GM12892 (cell line): ENCODE data around the gene ZNF385A.

Source experiments
- DNase-seq: peaks from one replicate; pipeline ENCODE4 v3.0.0; 2011; ENCODE audit not compliant: insufficient read length
- FAIRE-seq: peaks from 2 replicates; lab custom pipeline; 2011; peaks lifted over from hg19 to GRCh38; lab: Jason Lieb, UNC
- POLR2A ChIP-seq: IDR thresholded peaks from 2 replicates; pipeline ENCODE4 v1.6.1; 2011; ENCODE audit warnings: low read depth, low read length, control low read depth
- POLR2AphosphoS5 ChIP-seq: IDR thresholded peaks from 2 replicates; pipeline ENCODE4 v1.6.1; 2011; ENCODE audit warnings: low read depth, low read length, control low read depth
- TAF1 ChIP-seq: IDR thresholded peaks from 2 replicates; pipeline ENCODE4 v1.6.1; 2011; ENCODE audit warnings: low read depth, mild to moderate bottlenecking, control low read depth, low read length, borderline replicate concordance

Gene ZNF385A

GRCh38 chr12:54376596-54376995 is 7.9 kb downstream of the ZNF385A start:
- DNase-seq: no peak
- no peak for TF ChIP-seq TAF1
- TF ChIP-seq POLR2A: no peak
- TF ChIP-seq POLR2AphosphoS5: no peak
- no peak for FAIRE-seq

- FAIRE-seq: no peak
- DNase-seq: no peak
- TF ChIP-seq POLR2A (no peak), POLR2AphosphoS5 (no peak), TAF1 (no peak)
Observed at GRCh38 chr12:54375259-54375579, 9.3 kb downstream of the ZNF385A start.

- no peak for FAIRE-seq
- no peak for TF ChIP-seq POLR2AphosphoS5
Observed at GRCh38 chr12:54374562-54375258, 9.8 kb downstream of the ZNF385A start.

GRCh38 chr12:54373649-54374561 is 10.6 kb downstream of the ZNF385A start:
- DNase-seq (no peak), FAIRE-seq (no peak)
- TF ChIP-seq TAF1: no peak
- no peak for TF ChIP-seq POLR2A
- TF ChIP-seq POLR2AphosphoS5: no peak

More at GRCh38 chr12:54374562-54375258, 9.8 kb downstream of the ZNF385A start:
- DNase-seq: no peak

GRCh38 chr12:54372113-54372806 is 12.3 kb downstream of the ZNF385A start:
- no peak for TF ChIP-seq TAF1
- no peak for TF ChIP-seq POLR2AphosphoS5
- TF ChIP-seq POLR2A: no peak
- no peak for FAIRE-seq
- DNase-seq: no peak

- FAIRE-seq (no peak), DNase-seq (no peak)
- TF ChIP-seq POLR2AphosphoS5 (no peak), POLR2A (no peak), TAF1 (no peak)
Observed at GRCh38 chr12:54371328-54372112, 13.0 kb downstream of the ZNF385A start.

GRCh38 chr12:54370171-54370730 is 14.3 kb downstream of the ZNF385A start:
- FAIRE-seq (no peak), DNase-seq (no peak)
- TF ChIP-seq POLR2AphosphoS5: no peak
- TF ChIP-seq TAF1: no peak
- TF ChIP-seq POLR2A: no peak

- DNase-seq: no peak
- FAIRE-seq: no peak
- no peak for TF ChIP-seq POLR2A
- no peak for TF ChIP-seq POLR2AphosphoS5
- TF ChIP-seq TAF1: no peak
Observed at GRCh38 chr12:54369597-54370131, 14.9 kb downstream of the ZNF385A start.

GRCh38 chr12:54368709-54369596 is 15.6 kb downstream of the ZNF385A start:
- FAIRE-seq (peak; percentile 69), DNase-seq (peak; percentile 76)
- no peak for TF ChIP-seq POLR2AphosphoS5
- TF ChIP-seq TAF1: no peak
- TF ChIP-seq POLR2A: no peak

GRCh38 chr12:54368025-54368708 is 16.4 kb downstream of the ZNF385A start:
- FAIRE-seq: peak; percentile 21
- TF ChIP-seq POLR2AphosphoS5 (no peak), TAF1 (no peak), POLR2A (no peak)
- no peak for DNase-seq
